GM18868 (cell line): ENCODE measurements around the gene PCNX3.

Experiments
- ATAC-seq: cut with Tn5 transposase; IDR thresholded peaks from one replicate; pipeline ENCODE4 v1.9.1; 2021; ENCODE audit warnings: mild to moderate bottlenecking, moderate library complexity; ENCODE audit not compliant: unreplicated experiment

PCNX3 gene

GRCh38 chr11:65596520-65596919 is 19.1 kb upstream of the PCNX3 start:
- no peak for ATAC-seq

DNA sequence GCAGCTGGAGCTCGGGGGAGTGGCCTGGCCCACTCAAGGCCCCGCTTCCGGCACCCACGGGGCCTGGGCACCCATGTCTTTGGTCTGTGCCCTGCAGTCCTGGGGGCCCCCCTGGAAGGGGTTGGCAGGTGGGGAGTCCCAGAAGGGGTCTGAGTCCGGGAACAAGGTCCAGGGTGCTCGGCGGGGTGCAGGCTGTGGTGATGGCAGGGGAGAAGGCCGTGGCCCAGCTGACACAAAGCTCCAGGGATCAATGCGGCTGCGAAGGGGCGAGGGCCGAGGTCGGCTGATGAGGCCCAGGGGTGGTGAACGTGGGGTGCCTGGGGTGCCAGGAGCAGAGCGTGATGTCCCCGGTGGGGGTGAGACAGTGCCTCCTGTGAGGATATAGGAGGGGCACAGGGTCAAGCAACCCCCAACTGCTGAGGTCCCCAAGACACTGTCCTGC is 17.3 kb upstream of the PCNX3 start:
- ATAC-seq = no peak

DNA sequence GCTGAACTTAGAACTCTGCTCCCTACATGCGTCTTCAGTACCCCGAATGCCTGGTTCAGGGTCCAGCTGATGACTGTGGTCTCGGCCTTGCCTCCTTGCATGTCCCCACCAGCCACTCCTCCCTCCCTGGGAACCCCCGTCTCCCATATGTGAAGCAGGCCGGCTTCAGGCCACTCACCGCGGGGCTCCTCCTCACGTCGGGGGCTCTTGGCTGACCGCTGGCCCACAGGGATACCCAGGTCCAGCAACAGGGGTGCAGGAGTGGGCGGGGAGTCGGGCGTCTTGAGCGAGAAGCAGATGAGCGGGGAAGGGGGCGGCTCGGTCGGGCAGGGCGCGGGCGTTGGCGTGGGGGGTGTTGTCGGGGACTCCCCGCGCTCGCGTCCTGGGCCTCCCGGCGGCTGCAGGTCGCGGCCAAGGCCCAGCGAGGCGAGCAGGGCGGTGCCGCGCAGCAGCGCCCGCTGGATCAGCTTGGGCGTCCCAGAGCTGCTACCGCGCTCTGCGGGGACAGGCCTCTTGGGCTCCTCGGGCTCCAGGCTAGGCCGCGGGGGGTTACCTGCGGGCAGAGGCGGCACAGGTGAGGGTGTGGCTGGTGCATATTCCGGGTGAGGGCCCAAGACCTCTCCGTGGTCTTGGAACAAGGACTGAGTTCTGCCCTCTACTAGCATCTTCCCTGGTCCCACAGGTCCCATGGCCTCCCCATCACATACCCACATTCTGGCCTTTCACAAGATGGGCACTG is 16.2 kb upstream of the PCNX3 start:
- no peak for ATAC-seq

DNA sequence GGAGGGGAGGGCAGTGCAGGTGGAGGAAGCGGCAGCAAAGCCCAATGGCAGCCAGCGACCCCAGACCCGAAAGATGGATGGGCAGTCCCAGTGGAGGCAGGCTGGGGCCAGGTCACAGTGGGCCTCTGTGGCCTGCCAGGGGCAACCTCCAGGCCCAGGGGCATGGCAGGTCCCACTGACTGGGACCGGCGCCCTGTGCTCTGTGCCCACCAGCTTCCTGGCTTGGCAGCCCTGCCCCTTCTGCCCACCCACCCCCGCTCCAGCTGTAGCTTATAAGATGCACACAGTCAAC is 15.7 kb upstream of the PCNX3 start:
- ATAC-seq = no peak

- ATAC-seq = no peak
Measured at GRCh38 chr11:65604258-65604657, 11.3 kb upstream of the PCNX3 start.

DNA sequence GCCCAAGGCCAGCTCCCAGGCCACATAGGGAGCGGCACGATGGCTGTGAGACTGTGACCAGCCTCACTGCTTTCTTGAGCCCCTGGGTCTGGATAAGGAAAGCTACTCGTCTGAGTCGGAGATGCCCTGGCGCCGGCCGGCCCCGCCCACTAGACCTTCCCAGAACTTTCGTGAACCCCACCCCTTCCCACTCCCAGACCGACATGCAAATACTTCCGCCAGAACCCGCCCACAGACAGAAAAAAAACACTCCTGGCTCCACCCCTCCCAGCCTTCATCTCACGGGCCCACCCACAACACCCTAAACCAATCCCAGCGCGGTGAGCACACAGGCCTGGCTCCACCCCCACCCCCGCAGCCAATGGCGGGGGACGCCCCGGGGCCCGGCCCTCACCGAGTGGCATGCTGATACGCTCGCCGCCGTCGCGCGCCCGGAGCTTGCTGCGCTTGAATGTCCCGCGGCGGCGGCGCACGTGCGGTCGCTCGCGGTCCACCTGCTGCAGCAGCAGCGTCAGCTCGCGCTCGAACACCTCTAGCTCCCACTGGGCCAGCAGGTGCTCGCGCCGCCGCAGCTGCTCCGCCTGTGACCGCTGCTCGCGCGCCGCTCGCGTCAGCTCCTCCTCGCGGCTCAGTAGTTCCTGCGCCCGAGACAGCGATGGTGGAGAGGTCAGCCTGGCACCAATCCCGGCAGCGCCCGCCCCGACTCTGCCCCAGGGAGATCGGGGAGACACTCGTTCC is 8.5 kb upstream of the PCNX3 start:
- no peak for ATAC-seq

DNA sequence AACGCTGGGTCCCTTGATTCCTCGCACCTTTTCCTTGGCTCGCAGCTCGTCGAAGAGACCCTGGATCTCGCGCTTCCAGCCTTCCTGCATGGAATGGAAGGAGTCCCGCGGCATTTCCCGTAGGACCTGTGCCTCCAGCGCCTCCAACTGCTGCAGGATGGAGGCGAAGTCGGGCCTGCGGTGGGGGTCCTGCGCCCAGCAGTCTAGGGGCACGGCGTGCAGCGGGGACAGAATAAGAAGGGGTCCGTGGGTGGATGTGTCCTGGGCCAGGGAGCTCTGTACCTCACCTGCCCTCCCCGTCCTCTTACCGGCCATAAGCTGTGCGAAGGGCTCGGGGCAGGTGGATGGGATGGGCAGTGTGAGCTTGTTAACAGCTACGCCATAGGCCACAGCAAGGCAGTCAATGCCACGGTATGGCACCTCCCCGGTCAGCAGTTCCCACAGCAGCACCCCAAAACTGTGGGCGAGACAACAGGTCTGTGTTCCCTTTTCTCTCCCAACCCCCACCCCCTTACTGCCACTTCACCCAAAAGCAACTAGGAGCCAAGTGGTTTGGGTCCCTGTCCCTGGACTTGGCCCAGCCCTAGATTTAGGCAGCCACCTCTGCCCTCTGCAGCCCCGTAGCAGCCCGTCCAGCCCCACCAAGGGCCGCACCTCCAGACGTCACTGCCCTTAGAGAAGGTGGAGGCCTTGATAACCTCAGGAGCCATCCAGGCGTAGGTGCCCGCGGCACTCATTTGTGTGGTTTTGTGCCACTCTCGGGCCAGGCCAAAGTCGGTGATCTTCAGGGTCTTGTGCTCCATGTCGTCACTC is 7.8 kb upstream of the PCNX3 start:
- ATAC-seq = no peak

DNA sequence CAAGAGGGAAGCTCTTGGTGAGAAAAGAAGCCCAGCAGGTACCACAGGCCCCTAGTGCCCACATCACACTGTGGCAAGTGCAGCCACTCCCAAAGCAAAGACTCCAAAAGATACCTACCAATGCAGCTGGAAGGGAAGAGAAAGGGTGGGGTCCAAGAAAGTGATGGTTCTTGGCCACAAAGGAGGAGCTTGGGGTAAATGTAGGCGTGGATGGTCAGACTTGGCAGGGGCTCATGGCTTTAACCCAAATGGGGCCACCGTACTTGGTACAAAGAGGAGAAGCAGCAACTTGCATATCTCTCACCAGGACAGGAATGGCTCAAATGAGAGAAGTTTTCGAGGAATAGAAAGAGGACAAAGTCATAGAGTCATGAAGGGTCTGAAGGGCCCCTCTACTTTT is 6.3 kb upstream of the PCNX3 start:
- no peak for ATAC-seq

DNA sequence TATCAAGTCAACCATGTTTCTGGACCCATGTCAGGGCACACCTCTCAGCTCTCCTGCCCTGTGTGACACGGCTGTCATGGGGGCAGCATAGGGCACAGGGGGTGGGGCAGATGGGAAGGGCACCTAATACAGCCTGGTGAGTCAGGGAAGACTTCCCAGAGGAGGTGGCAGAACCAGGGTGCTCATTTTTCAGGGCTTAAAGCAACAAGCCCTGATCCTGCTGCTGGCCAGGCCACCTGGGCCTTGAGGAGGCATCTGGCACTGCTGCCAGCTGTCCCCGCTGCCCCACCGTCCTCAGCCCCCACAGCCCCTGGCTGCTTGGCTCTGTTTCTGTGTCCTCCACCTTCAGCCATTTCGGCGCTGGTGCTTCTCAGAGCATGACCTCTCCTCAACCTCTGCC is 5.9 kb upstream of the PCNX3 start:
- no peak for ATAC-seq

GRCh38 chr11:65610404-65610803 is 5.2 kb upstream of the PCNX3 start:
- no peak for ATAC-seq

GRCh38 chr11:65611028-65611757 is 4.4 kb upstream of the PCNX3 start:
- ATAC-seq = no peak

GRCh38 chr11:65611758-65612603 is 3.6 kb upstream of the PCNX3 start:
- ATAC-seq = no peak

DNA sequence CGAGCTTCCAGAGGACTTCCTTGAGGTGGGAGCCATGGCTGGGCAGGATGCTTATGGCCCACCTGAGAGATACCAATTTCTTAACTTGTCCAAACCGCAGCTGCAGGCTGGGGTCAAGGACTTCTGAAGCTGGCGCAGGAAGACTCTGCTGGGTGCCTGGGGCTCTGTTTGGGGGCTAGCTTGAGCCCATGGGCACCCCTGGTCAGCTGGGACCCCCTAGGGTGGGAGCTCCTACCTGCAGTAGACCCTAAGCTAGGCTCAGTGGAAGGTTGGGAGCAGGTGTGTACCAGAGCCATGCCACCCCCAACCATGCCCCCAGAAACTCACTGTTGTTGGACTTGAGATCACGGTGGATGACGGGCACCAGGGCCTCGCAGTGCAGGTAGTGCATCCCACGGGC is 2.9 kb upstream of the PCNX3 start:
- ATAC-seq = no peak

DNA sequence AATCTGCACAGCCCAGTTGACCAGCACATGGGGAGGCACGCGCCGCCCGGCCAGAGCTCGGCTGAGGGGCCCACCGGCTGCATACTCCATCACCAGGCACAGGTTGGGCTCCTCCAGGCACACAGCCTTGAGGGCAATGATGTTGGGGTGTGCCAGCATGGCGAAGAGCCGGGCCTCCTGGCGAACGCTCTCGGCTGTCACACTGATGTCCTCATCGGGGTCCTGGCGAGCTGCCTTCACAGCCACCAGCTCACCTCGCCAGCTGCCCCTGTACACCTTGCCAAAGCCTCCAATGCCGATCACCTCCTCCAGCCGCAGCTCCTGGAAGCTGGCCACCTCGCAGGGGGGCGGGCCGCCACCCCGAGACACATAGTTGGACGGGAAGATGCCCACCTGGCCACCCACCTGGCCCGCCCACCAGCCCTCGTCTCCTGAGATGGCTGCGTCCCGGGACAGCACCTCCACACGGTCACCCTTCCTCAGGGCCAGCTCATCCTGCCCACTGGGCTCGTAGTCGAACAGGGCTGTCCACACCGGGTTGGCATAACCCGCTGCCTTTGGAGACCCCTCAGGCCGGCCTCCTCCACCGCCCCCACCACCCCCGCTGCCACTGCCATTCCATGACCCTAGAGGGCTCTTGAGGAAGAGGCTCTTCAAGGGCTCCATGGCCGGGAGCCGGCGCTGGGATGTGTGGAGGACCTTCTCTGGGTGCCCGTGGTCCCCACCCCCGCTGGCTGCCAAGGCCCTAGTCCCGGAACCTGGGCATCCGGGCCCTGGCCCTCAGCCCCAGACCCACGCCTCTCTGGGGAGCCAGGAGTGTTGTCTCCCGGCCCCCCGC is 2.3 kb upstream of the PCNX3 start:
- ATAC-seq = no peak

DNA sequence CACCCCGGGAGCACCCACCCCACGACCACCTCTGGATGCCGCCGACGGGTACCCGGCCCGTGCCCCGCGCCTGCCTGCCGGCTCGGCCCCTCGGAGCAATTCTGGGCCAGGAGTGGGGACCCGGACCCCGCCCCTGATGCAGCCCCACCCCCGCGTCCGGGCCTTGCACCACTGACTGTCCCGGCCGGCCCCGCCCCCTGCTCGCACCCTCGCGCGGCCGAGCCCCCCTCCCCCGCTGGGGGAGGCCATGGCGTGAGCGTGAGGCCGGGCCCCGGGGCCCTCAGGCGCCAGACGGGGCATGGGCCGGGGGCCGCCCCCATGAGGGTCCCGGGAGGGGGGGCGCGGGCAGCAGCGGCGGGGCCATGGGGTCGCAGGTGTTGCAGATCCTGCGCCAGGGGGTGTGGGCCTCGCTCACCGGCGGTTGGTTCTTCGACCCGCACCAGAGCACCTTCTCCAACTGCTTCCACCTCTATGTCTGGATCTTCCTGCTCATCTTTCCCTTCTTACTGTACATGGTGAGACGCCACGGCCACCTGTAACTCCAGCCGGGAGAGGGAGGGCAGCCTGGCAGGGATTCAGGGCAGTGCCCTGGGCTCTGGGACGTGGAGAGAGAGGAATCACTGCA is 486 bp downstream of the PCNX3 start:
- peak; percentile 7 for ATAC-seq

DNA sequence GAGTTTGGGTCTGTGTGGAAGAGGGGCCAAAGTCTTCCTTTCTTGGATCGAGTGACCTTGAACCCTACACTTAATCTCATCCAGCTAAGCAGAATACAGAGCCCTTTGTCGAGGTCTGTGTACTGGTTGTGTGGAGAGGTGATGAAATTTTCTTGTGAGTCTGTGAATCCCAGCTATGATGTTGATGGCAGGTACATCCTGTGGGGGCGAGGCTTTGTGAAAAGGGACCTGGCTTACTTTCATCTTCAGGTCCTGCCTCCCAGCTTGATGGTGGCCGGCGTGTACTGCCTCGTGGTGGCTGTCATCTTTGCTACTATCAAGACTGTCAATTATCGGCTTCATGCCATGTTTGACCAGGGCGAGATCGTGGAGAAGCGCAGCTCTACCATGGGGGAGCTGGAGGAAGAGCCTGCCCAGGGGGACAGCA is 1.0 kb downstream of the PCNX3 start:
- ATAC-seq = no peak

DNA sequence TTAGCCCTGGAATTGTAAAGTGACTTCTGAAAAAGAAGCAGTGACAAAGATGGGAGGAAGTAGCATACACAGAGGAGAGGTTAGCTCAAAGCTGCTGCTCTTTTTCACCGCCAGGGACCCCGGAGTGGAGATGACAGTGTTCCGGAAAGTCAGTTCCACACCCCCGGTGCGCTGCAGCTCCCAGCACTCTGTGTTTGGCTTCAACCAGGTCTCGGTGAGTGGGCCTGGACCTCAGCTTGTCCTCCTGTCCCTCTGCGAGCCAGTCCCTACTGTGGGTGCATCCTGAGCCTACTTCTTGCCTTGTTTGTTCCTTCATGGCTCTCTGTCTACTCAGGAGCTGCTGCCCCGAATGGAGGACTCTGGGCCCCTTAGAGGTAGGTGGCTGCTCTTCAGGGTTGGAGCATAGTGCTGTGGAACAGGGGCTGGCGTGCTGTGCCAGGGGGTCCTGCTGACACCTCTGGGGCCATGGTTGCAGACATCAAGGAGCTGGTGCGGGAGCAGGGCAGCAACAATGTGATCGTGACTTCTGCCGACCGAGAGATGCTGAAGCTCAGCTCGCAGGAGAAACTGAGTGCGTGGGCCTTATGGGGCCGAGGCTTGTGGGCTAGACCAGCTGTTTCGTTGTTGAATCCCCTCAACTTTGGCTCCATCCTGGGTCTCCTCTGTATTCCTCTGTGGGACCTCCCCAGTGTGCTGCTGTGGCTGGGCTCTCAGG is 1.7 kb downstream of the PCNX3 start:
- no peak for ATAC-seq

DNA sequence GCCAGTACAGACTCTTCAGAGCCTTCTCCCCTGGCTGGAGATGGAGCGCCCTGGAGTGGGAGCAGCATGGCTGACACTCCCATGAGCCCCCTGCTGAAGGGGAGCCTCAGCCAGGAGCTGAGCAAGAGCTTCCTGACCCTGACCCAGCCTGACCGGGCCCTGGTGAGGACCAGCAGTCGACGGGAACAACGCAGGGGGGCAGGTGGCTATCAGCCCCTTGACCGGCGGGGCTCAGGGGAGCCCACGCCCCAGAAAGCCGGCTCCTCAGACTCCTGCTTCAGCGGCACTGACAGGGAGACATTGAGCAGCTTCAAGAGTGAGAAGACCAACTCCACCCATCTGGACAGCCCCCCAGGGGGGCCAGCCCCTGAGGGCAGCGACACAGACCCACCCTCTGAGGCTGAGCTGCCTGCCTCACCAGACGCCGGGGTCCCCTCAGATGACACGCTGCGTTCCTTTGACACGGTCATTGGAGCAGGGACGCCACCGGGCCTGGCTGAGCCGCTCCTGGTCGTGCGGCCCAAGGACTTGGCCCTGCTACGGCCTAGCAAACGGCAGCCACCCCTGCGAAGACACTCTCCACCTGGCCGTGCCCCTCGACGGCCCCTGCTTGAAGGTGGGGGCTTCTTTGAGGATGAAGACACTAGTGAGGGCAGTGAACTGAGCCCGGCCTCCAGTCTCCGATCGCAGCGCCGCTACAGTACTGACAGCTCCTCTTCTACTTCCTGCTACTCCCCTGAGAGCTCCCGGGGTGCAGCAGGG is 2.6 kb downstream of the PCNX3 start:
- no peak for ATAC-seq
